KOPT-K1 (cell line): ENCODE measurements around the gene ZCCHC24.

Experiments used
- H3K27ac ChIP-seq: fragments of 200-600 bp; sonication (generic); 2 replicates; pipeline ENCODE4 v1.5.1; 2016; ENCODE audit warnings: antibody characterized with exemption, mild to moderate bottlenecking, low read depth, low read length; ENCODE audit not compliant: poor library complexity, severe bottlenecking
- H3K36me3 ChIP-seq: fragments of 200-600 bp; sonication (generic); 2 replicates; pipeline ENCODE4 v1.5.1; 2017; ENCODE audit warnings: antibody characterized with exemption, mild to moderate bottlenecking, low read length, moderate library complexity; ENCODE audit not compliant: insufficient read depth
- H3K9me3 ChIP-seq: fragments of 200-600 bp; sonication (generic); 2 replicates; pipeline ENCODE4 v1.5.1; 2017; ENCODE audit warnings: antibody characterized with exemption, low read length, mild to moderate bottlenecking; ENCODE audit not compliant: insufficient read depth, poor library complexity, severe bottlenecking

ZCCHC24 gene

GRCh38 chr10:79416578-79417255 is 28.7 kb downstream of the ZCCHC24 start:
- Histone ChIP-seq H3K27ac (no peak overlapping the region), H3K36me3 (no peaks in the 10 kb centered on the region), H3K9me3 (no peaks in the 10 kb centered on the region)

- no peaks in the 10 kb centered on the region for H3K9me3 ChIP-seq
- H3K36me3 ChIP-seq, result no peaks in the 10 kb centered on the region
- no peak overlapping the region for H3K27ac ChIP-seq
Observed at GRCh38 chr10:79415736-79416577, 29.5 kb downstream of the ZCCHC24 start.

- H3K36me3 ChIP-seq, result no peaks in the 10 kb centered on the region
- H3K9me3 ChIP-seq, result no peaks in the 10 kb centered on the region
- no peak overlapping the region for H3K27ac ChIP-seq
Observed at GRCh38 chr10:79414714-79415113, 30.7 kb downstream of the ZCCHC24 start.

GRCh38 chr10:79413196-79413595 is 32.2 kb downstream of the ZCCHC24 start:
- no peaks in the 10 kb centered on the region for H3K36me3 ChIP-seq
- H3K9me3 ChIP-seq, result no peaks in the 10 kb centered on the region
- no peak overlapping the region for H3K27ac ChIP-seq

GRCh38 chr10:79412516-79412915 is 32.9 kb downstream of the ZCCHC24 start:
- no peak overlapping the region for H3K27ac ChIP-seq
- H3K36me3 ChIP-seq, result no peaks in the 10 kb centered on the region
- no peaks in the 10 kb centered on the region for H3K9me3 ChIP-seq

GRCh38 chr10:79411546-79412495 is 33.6 kb downstream of the ZCCHC24 start:
- no peaks in the 10 kb centered on the region for H3K9me3 ChIP-seq
- no peaks in the 10 kb centered on the region for H3K36me3 ChIP-seq

GRCh38 chr10:79410315-79411094 is 34.9 kb downstream of the ZCCHC24 start:
- Histone ChIP-seq H3K27ac (no peak overlapping the region), H3K36me3 (no peaks in the 10 kb centered on the region), H3K9me3 (no peaks in the 10 kb centered on the region)

More at GRCh38 chr10:79411546-79412495, 33.6 kb downstream of the ZCCHC24 start:
- no peak overlapping the region for H3K27ac ChIP-seq

GRCh38 chr10:79409726-79410085 is 35.7 kb downstream of the ZCCHC24 start:
- H3K9me3 ChIP-seq, result no peaks in the 10 kb centered on the region
- H3K27ac ChIP-seq, result no peak overlapping the region
- H3K36me3 ChIP-seq, result no peaks in the 10 kb centered on the region

GRCh38 chr10:79409038-79409725 is 36.2 kb downstream of the ZCCHC24 start:
- Histone ChIP-seq H3K36me3 (no peaks in the 10 kb centered on the region), H3K27ac (no peak overlapping the region), H3K9me3 (no peaks in the 10 kb centered on the region)

- H3K36me3 ChIP-seq, result no peaks in the 10 kb centered on the region
- H3K9me3 ChIP-seq, result no peaks in the 10 kb centered on the region
- H3K27ac ChIP-seq, result no peak overlapping the region
Observed at GRCh38 chr10:79407811-79408795, 37.3 kb downstream of the ZCCHC24 start.

- Histone ChIP-seq H3K27ac (no peak overlapping the region), H3K9me3 (no peaks in the 10 kb centered on the region), H3K36me3 (no peaks in the 10 kb centered on the region)
Observed at GRCh38 chr10:79407423-79407796, 38.0 kb downstream of the ZCCHC24 start.

GRCh38 chr10:79406683-79407422 is 38.6 kb downstream of the ZCCHC24 start:
- H3K9me3 ChIP-seq, result no peaks in the 10 kb centered on the region
- H3K27ac ChIP-seq, result no peak overlapping the region
- no peaks in the 10 kb centered on the region for H3K36me3 ChIP-seq
